Measurements from ENCODE around the gene TMTC1. TPM values are rescaled to one million over a fixed set of nuclear protein-coding genes. Genes with fewer than 3 reads are reported as not detected.

TMTC1 gene
- total and polyA plus RNA-seq, 9 of the 15 experiments (the other 6 are each of a cell fraction or from before 2014, with no cell fraction given): under 0.01 to 0.18 (median 0.06) TPM; not detected in 2

GRCh38 chr12:29516431-29516875, 267.3 kb downstream of the TMTC1 start (continued):
- TF ChIP-seq, protein P1, sequence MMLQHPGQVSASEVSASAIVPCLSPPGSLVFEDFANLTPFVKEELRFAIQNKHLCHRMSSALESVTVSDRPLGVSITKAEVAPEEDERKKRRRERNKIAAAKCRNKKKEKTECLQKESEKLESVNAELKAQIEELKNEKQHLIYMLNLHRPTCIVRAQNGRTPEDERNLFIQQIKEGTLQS (IDR thresholded peaks at IDR 0.05): peak; percentile 15; the same call in 1 of the 2 replicates
- TF ChIP-seq, protein P1 (CRISPR knock-in tag; conservative IDR thresholded peaks at IDR 0.05): no peak

DNA sequence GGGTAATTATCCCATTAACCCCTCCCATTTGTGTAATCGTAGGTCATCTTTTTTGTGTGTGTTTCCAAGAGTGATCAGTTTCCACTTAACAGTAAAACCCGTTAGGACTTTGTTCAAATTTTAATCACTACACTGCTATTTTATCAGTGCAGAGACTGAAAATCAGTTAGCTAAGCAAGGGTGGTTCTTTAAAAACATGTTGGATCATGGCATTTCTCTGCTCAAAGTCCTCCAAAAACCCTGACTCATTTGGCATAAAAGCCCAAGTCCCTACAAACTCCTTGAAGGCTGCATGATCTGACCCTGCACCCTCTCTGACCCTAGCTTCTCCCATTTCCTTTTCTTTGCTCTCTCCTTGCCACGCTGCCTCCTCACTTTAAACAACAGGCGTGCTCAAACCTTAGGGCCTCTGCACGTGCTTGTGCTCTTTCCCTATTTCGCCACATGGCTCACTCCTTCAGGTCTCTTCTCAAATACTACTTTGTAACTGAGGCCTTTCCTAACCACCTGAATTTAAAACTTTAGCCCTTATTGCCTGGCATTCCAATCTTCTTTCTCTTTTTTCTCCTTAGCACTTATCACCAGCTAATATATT, 273.1 kb downstream of the TMTC1 start:
- Histone ChIP-seq H3K4me2 (ENCODE audit: insufficient read depth, low read length) (no peak overlapping the region), H3K4me3 (no peak overlapping the region), H4K20me1 (replicated peaks; ENCODE audit: control insufficient read depth, insufficient read depth, low read length) (no peaks in the 10 kb centered on the region), H3K9me3 (replicated peaks; ENCODE audit: control insufficient read depth, insufficient read depth, low read depth, low read length) (no peaks in the 10 kb centered on the region), H3K36me3 (ENCODE audit: control insufficient read depth, insufficient read depth, low read length) (no peaks in the 10 kb centered on the region), H3K9ac (ENCODE audit: insufficient read depth in 1 of 2, low read depth in 2 of 2, low read length in 2 of 2) (no peak overlapping the region), H3K27me3 (ENCODE audit: control insufficient read depth in 2 of 2, insufficient read depth in 2 of 2, low read length in 2 of 2) (peaks cover 0 to 4% of the 10 kb centered on the region in 2 experiments; a peak in 1 of 5 replicates), H3K27ac (ENCODE audit: extremely low read depth, low read depth, low read length) (no peak overlapping the region), H3K79me2 (ENCODE audit: control insufficient read depth, insufficient read depth, low read length) (no peaks in the 10 kb centered on the region), H2AFZ (ENCODE audit: low read depth, low read length) (no peak overlapping the region), H3K4me1 (replicated peaks in 1 of 2; ENCODE audit: control insufficient read depth in 2 of 2, insufficient read depth in 2 of 2, low read length in 2 of 2) (no peaks in the 10 kb centered on the region), H3K9me1 (ENCODE audit: control insufficient read depth, insufficient read depth, low read length) (no peaks in the 10 kb centered on the region)
- ChIA-PET POLR2A (interaction anchor here (0.6 kb wide), 2 partner anchors 11 to 1462 kb away, joined by 3 read pairs; no protein-coding TSS in a partner anchor), CTCF (ENCODE audit: low intra/inter-chr PET ratio) (no interaction called here)
- no TSS peak for BruUV-seq (replicated peaks)
- in situ Hi-C loops (cut with MboI) (no loop called here), intact Hi-C loops (cut with micrococcal nuclease) (no loop called here)
- DNase-seq (ENCODE audit: extremely low read depth in 1 of 4, low spot score in 3 of 4): no peak
- TF ChIP-seq, protein P2, sequence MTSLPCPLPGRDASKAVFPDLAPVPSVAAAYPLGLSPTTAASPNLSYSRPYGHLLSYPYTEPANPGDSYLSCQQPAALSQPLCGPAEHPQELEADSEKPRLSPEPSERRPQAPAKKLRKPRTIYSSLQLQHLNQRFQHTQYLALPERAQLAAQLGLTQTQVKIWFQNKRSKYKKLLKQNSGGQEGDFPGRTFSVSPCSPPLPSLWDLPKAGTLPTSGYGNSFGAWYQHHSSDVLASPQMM (CRISPR knock-in tag; IDR thresholded peaks at IDR 0.05): no peak
- TF ChIP-seq RFX5 (IDR thresholded peaks at IDR 0.05; ENCODE audit: low read depth, low read length) (no peak), SP1 (CRISPR knock-in tag; IDR thresholded peaks at IDR 0.05) (no peak), BHLHE40 (IDR thresholded peaks at IDR 0.05; ENCODE audit: low read length) (peak; percentile 20; the same call in 1 of the 2 replicates), ZNF274 (IDR thresholded peaks at IDR 0.05; ENCODE audit: borderline replicate concordance, low read depth, low read length) (no peak), BRF1 (IDR thresholded peaks at IDR 0.05; ENCODE audit: borderline replicate concordance, extremely low read depth, insufficient read length) (no peak), EGR1 (conservative IDR thresholded peaks at IDR 0.05) (no peak)
- WGBS (ENCODE audit: insufficient coverage, low coverage, missing lambda C conversion rate): 1% methylated on average over 6 of the region's 6 CpGs
- no peak for FAIRE-seq
- ATAC-seq: no peak

Data from K562 (cell line).